HUES6 (cell line): ENCODE measurements around the gene PTPRM.

Experiments used
- H3K27ac ChIP-seq: 2 replicates; pipeline ENCODE4 v1.7.0; 2013; ENCODE audit warnings: low read depth, mild to moderate bottlenecking, low read length, inconsistent platforms
- H3K27me3 ChIP-seq: 2 replicates; pipeline ENCODE4 v1.6.1; 2013; ENCODE audit warnings: low read length; ENCODE audit not compliant: control insufficient read depth, insufficient read depth
- H3K36me3 ChIP-seq: 2 replicates; pipeline ENCODE4 v1.6.1; 2013; ENCODE audit warnings: low read length; ENCODE audit not compliant: control insufficient read depth, insufficient read depth
- H3K4me1 ChIP-seq: 2 replicates; pipeline ENCODE4 v1.6.1; 2013; ENCODE audit warnings: low read length; ENCODE audit not compliant: control insufficient read depth, insufficient read depth
- H3K4me3 ChIP-seq: 2 replicates; pipeline ENCODE4 v1.5.1; 2013; ENCODE audit warnings: low read depth, low read length
- H3K9ac ChIP-seq: one replicate; pipeline ENCODE4 v1.6.1; 2013; ENCODE audit warnings: mild to moderate bottlenecking, low read length
- H3K9me3 ChIP-seq: 2 replicates; pipeline ENCODE4 v1.6.1; 2013; ENCODE audit warnings: low read depth, low read length; ENCODE audit not compliant: control insufficient read depth, insufficient read depth

PTPRM gene

DNA sequence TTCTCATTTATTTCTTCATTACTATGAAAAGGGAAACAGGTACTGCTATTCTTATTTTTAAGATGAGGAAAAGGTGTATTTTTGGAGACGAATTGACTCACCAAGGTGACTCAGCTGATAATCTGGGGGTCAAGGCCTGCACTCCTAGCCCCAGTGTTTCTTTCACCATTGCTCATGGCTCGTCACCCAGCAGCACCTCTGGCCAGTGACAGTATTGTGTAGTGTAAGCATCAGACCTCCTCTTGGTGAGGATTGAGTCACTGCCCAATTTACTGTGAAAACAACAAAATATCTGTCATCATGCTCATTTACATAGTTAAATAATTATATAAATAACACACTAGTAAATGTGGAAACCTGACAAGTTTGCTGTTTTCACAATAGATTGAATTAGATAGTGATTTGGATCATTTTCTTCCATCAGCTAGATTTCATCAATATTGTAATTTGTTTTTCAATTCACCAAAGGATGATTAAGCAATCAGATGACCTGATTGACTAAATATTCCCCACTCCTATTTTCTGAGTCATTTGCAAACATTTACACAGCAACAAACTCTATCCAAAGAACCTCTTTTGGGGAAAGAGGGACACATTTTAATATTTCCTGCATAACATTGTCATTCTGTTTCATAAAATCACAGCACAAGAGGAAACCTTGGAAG lies 549.4 kb downstream of the PTPRM start:
- Histone ChIP-seq H3K9ac (no peak overlapping the region), H3K9me3 (no peaks in the 10 kb centered on the region), H3K27ac (no peak overlapping the region), H3K4me3 (no peak overlapping the region), H3K4me1 (no peaks in the 10 kb centered on the region), H3K27me3 (no peaks in the 10 kb centered on the region), H3K36me3 (no peaks in the 10 kb centered on the region)

- Histone ChIP-seq H3K27ac (no peak overlapping the region), H3K4me3 (no peak overlapping the region), H3K9me3 (no peaks in the 10 kb centered on the region), H3K27me3 (no peaks in the 10 kb centered on the region), H3K4me1 (peaks cover 4% of the 10 kb centered on the region), H3K9ac (no peak overlapping the region), H3K36me3 (no peaks in the 10 kb centered on the region)
Measured at GRCh38 chr18:8117006-8117371, 549.9 kb downstream of the PTPRM start.

- Histone ChIP-seq H3K9me3 (no peaks in the 10 kb centered on the region), H3K4me1 (peaks cover 8% of the 10 kb centered on the region)
Measured at GRCh38 chr18:8121101-8121500, 554.0 kb downstream of the PTPRM start.

GRCh38 chr18:8121942-8122480 lies 554.9 kb downstream of the PTPRM start:
- H3K27ac ChIP-seq: no peak overlapping the region
- H3K9me3 ChIP-seq: no peaks in the 10 kb centered on the region
- H3K4me1 ChIP-seq: peaks cover 8% of the 10 kb centered on the region
- no peaks in the 10 kb centered on the region for H3K27me3 ChIP-seq
- no peaks in the 10 kb centered on the region for H3K36me3 ChIP-seq
- H3K4me3 ChIP-seq: no peak overlapping the region
- no peak overlapping the region for H3K9ac ChIP-seq

More at GRCh38 chr18:8121101-8121500, 554.0 kb downstream of the PTPRM start:
- no peaks in the 10 kb centered on the region for H3K36me3 ChIP-seq
- no peak overlapping the region for H3K9ac ChIP-seq
- H3K4me3 ChIP-seq: no peak overlapping the region
- H3K27ac ChIP-seq: no peak overlapping the region
- no peaks in the 10 kb centered on the region for H3K27me3 ChIP-seq

DNA sequence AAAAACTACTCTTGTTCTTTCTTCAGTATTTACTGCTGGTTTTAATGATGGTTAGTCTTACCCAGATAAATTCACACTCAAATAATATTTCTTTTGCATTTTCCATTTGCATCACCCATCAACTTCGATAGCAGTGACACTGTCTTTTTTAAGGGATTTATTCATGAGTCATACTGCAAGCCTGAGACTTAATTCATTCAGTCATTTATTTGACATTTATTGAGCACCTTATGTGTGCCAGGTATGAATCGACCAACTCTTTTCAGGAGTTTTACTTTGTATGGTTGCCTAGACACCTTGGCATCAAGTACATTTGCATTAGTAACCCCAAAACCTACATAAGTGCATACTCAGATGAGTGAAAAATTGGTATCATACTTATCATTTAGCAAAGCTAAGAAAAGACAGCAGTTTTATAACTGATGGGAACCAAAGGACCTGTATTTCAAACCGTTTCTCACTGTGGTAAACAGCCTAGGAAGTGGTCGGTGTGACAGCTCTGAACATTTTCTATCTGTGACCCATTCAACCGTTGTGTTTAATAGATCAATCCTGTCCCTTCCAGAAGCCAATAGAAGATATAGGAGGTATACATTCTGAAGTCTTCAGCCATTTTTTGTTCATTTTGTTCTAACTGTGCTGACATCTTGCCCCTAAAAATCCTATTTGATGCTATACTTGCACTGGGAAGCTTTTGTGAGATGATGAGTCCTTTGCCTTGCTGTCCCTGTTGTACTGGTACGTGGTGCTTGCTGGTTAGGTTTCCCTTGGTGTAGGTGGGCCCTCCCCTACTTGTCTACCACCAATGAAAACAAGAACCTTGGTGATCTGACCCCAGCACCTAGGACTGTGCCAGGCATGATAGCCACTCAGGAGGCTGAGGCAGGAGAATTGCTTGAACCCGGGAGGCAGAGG lies 557.4 kb downstream of the PTPRM start:
- peaks cover 8% of the 10 kb centered on the region for H3K4me1 ChIP-seq
- H3K36me3 ChIP-seq: no peaks in the 10 kb centered on the region
- no peak overlapping the region for H3K4me3 ChIP-seq
- H3K27ac ChIP-seq: no peak overlapping the region
- no peaks in the 10 kb centered on the region for H3K27me3 ChIP-seq
- H3K9me3 ChIP-seq: no peaks in the 10 kb centered on the region
- H3K9ac ChIP-seq: no peak overlapping the region

DNA sequence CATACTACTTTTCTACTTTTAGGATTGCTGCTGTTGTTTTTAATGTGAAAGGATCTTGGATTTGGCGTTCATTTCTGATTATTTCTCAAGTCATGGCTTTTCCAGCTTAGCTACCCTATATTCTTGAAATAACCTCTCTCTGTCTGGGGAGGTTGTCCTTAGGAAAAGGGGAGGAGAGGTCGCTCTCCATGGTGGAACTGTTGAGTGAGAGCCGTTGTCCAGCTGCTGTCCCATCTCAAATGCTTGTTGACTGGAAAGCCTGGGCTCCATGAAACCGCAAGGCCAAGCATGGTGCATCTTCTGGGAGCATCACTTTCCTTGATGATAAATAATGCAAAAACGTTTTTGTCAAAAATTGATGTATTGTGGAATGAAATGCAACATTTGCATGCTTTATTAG lies 563.0 kb downstream of the PTPRM start:
- Histone ChIP-seq H3K9me3 (no peaks in the 10 kb centered on the region), H3K4me1 (no peaks in the 10 kb centered on the region), H3K4me3 (no peak overlapping the region), H3K27me3 (no peaks in the 10 kb centered on the region), H3K36me3 (no peaks in the 10 kb centered on the region), H3K27ac (no peak overlapping the region), H3K9ac (no peak overlapping the region)

DNA sequence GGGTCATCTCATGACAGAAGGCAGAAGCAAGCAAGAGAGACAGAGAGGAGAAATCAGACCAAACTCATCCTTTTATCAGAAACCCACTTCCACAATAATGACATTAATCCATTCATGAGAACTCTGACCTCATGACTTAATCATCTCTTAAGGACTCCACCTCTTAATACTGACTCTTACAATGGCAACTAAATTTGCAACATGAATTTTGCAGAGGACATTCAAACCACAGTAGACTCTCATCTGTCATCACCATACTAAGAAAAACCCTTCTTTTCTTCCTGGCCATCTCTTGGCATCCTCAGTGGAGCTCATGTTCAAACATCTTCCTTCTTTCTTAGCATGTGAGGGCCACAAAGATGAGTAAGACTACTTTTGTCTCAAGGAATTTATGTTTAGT lies 565.9 kb downstream of the PTPRM start:
- Histone ChIP-seq H3K4me1 (no peaks in the 10 kb centered on the region), H3K27me3 (no peaks in the 10 kb centered on the region), H3K36me3 (no peaks in the 10 kb centered on the region), H3K4me3 (no peak overlapping the region), H3K9me3 (no peaks in the 10 kb centered on the region), H3K9ac (no peak overlapping the region), H3K27ac (no peak overlapping the region)

- Histone ChIP-seq H3K4me3 (no peak overlapping the region), H3K36me3 (no peaks in the 10 kb centered on the region), H3K9me3 (no peaks in the 10 kb centered on the region), H3K9ac (no peak overlapping the region), H3K27ac (no peak overlapping the region), H3K4me1 (no peaks in the 10 kb centered on the region), H3K27me3 (no peaks in the 10 kb centered on the region)
Measured at GRCh38 chr18:8133888-8134287, 566.8 kb downstream of the PTPRM start.

DNA sequence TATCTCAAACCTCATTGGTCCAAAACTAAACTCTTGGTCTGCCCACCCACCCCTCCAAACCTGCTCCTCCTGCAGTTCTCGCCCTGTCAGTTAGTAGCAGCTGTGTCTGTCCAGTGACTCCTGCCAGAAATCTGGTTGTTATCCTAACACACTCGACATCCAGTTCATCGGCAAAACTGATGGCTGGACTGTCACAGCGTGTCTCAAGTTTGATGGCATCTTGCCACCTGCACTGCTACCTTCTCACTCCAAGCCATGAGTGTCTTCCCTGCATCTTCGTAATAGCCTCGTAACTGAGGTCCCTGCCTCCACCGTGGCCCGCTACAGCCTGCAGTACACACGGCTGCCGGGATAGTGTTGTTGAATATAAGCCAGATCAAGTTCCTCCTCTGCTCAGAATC lies 572.0 kb downstream of the PTPRM start:
- Histone ChIP-seq H3K9me3 (no peaks in the 10 kb centered on the region), H3K27me3 (no peaks in the 10 kb centered on the region), H3K27ac (no peak overlapping the region), H3K4me1 (peaks cover 2% of the 10 kb centered on the region; the same call in 1 of the 2 replicates), H3K9ac (no peak overlapping the region), H3K4me3 (no peak overlapping the region), H3K36me3 (no peaks in the 10 kb centered on the region)

DNA sequence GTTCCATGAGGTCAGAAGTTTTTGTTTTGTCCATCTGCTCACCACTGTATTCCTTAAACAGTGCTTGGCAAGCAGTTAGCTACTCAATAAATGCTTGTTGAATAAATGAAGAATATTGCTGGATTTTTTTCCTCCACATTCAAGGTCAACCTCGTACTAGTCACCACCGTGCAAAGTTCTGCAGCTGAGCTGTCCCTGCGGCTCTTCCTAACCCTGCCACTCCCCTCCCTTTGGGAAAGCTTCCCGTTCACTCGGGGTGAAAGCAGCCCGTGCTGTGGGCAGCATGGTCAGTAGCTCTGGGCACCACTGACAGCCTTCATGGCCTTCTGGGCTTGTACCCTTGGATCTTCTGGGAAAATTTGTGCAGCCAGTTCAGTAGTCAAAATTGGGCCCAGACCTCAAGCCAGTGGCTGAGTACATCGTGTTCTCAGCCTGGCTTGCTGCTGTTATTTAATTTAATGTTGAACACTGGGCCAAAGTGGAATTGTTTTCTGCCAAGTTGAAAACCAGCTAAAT lies 572.8 kb downstream of the PTPRM start:
- Histone ChIP-seq H3K4me3 (no peak overlapping the region), H3K36me3 (no peaks in the 10 kb centered on the region), H3K9me3 (no peaks in the 10 kb centered on the region), H3K27ac (no peak overlapping the region), H3K27me3 (no peaks in the 10 kb centered on the region), H3K9ac (no peak overlapping the region), H3K4me1 (peaks cover 2% of the 10 kb centered on the region; the same call in 1 of the 2 replicates)
